Measurements from ENCODE around the gene MAOB.
A peak's percentile ranks its signal among the peaks of the same experiment; 100 is the strongest.

The MAOB gene

GRCh38 chrX:43744284-43744683 is 138.0 kb downstream of the MAOB start:
- Histone ChIP-seq H3K27me3 (ENCODE audit: insufficient read depth, poor library complexity, severe bottlenecking) (no peaks in the 10 kb centered on the region), H3K27ac (replicated peaks) (no peak overlapping the region), H3K4me3 (replicated peaks; ENCODE audit: insufficient read depth, low read length) (no peak overlapping the region)
- DNase-seq (ENCODE audit: low read depth in 1 of 2, low spot score in 1 of 2), result no peak
- no peak for TF ChIP-seq POLR2AphosphoS5 (IDR thresholded peaks at IDR 0.05; ENCODE audit: low read depth)
- no peak for TF ChIP-seq REST (IDR thresholded peaks at IDR 0.05; ENCODE audit: insufficient replicate concordance, low read depth)
- no peak for TF ChIP-seq GABPA (IDR thresholded peaks at IDR 0.05; ENCODE audit: low read depth)
- TF ChIP-seq SPI1 (IDR thresholded peaks at IDR 0.05; ENCODE audit: borderline replicate concordance, low read depth), result no peak
- no peak for TF ChIP-seq CTCF (IDR thresholded peaks at IDR 0.05; ENCODE audit: insufficient read depth, low read length)

- Histone ChIP-seq H3K27me3 (ENCODE audit: insufficient read depth, poor library complexity, severe bottlenecking) (no peaks in the 10 kb centered on the region), H3K4me3 (replicated peaks; ENCODE audit: insufficient read depth, low read length) (no peak overlapping the region), H3K27ac (replicated peaks) (no peak overlapping the region)
- no peak for DNase-seq (ENCODE audit: low read depth in 1 of 2, low spot score in 1 of 2)
- TF ChIP-seq REST (IDR thresholded peaks at IDR 0.05; ENCODE audit: insufficient replicate concordance, low read depth) (no peak), CTCF (IDR thresholded peaks at IDR 0.05; ENCODE audit: insufficient read depth, low read length) (no peak), POLR2AphosphoS5 (IDR thresholded peaks at IDR 0.05; ENCODE audit: low read depth) (no peak), GABPA (IDR thresholded peaks at IDR 0.05; ENCODE audit: low read depth) (no peak), SPI1 (IDR thresholded peaks at IDR 0.05; ENCODE audit: borderline replicate concordance, low read depth) (no peak)
Observed at GRCh38 chrX:43743100-43743822, 139.0 kb downstream of the MAOB start.

- H3K27ac ChIP-seq (replicated peaks), result no peak overlapping the region
- H3K4me3 ChIP-seq (replicated peaks; ENCODE audit: insufficient read depth, low read length), result no peak overlapping the region
- H3K27me3 ChIP-seq (ENCODE audit: insufficient read depth, poor library complexity, severe bottlenecking), result no peaks in the 10 kb centered on the region
- peak in 1 of 2 experiments; percentile 4 for DNase-seq (ENCODE audit: low read depth in 1 of 2, low spot score in 1 of 2)
- TF ChIP-seq POLR2AphosphoS5 (IDR thresholded peaks at IDR 0.05; ENCODE audit: low read depth) (no peak), SPI1 (IDR thresholded peaks at IDR 0.05; ENCODE audit: borderline replicate concordance, low read depth) (peak; percentile 7; the same call in 1 of the 2 replicates)
Observed at GRCh38 chrX:43741843-43742573, 140.2 kb downstream of the MAOB start.

GRCh38 chrX:43735957-43736356 is 146.3 kb downstream of the MAOB start:
- Histone ChIP-seq H3K27me3 (ENCODE audit: insufficient read depth, poor library complexity, severe bottlenecking) (no peaks in the 10 kb centered on the region), H3K27ac (replicated peaks) (no peak overlapping the region), H3K4me3 (replicated peaks; ENCODE audit: insufficient read depth, low read length) (no peak overlapping the region)
- no peak for DNase-seq (ENCODE audit: low read depth in 1 of 2, low spot score in 1 of 2)
- TF ChIP-seq POLR2AphosphoS5 (IDR thresholded peaks at IDR 0.05; ENCODE audit: low read depth), result no peak
- no peak for TF ChIP-seq GABPA (IDR thresholded peaks at IDR 0.05; ENCODE audit: low read depth)
- TF ChIP-seq CTCF (IDR thresholded peaks at IDR 0.05; ENCODE audit: insufficient read depth, low read length), result no peak
- no peak for TF ChIP-seq SPI1 (IDR thresholded peaks at IDR 0.05; ENCODE audit: borderline replicate concordance, low read depth)
